Colon (tissue), 2 donors: ENCODE data around the gene PRKCZ.

Experiments used
- FAIRE-seq: peaks from 2 replicates; lab custom pipeline; 2012; peaks lifted over from hg19 to GRCh38; lab: Jason Lieb, UNC
- donor health status: control.
- donor health status: control.

The PRKCZ gene

DNA sequence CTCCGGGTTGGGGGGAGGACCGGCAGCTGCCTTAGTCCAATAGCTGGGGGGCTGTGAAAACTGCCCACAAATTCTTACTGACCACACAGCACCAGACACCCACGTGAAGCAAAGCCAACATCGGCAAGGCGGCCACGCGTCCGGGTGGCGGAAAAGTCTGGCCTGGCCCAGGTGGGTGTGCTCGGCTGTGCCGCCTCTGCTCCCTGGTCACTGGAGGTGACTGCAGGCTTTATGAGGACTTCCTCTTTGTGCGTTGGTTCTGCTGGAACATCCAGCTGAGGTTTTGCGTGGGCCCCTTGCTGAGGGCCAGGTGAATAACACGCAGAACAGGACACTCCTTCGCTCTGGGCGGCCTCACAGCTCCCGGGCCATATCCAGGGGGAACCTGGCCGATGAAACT, 108.9 kb downstream of the PRKCZ start:
- no peak for FAIRE-seq

DNA sequence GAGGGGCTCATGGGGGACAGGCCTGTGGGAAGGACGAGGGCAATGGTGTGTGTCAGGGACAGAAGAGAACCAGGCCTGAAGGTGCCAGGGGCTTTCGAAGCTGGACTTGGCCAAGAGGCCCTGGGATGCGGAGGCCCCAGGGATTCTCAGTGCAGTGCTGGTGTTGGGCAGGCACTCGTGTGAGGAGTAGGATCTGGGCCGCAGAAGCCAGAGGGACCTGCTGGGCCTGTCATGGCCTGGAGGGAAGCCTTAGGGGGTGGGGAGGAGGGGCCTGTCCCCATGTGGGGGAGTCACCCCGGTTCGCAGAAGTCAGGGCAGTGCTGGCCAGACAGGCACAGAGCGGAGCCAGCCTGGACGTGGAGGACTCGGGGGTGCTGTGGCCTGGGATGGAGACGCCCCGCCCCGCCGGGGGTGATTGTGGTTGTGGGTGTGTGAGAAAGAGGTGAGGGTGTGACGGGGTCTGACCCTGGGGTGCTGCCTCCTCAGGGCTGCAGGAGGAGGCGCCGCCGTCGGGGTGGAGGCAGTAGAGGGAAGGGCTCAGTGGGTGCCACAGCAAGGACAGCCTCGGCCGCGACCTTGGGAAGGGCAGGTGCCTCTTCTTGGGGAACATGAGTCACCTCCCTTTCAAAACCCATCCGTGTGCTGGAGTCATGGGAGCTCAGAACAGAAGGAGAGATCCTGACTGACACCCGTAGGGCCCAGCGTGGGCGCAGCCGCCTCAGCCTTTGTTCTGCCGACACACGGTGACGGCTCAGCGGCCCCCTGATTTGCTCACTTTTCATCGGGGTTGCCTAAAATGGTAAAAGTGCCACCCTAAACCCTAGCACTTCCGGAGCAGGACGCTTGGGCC, 110.5 kb downstream of the PRKCZ start:
- no peak for FAIRE-seq

DNA sequence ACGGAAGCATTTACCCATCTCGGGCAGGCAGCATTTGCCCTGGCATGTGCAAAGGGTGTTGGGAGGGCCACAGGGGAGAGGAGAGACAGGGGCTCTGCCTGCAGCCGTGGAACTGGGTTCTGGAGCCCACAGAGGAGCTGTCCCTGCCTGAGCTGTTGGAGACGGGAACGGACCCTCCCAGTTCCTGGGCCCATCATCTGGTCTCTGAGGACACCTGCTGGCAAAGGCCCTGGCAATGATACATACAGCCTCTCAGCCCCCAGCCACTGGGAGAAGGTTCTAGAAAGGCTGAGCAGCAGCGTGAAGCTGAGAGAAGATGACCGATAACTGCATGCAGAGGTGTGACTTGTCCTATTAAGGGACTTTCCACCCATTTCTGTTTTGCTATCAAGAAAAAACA, 113.0 kb downstream of the PRKCZ start:
- FAIRE-seq = no peak

DNA sequence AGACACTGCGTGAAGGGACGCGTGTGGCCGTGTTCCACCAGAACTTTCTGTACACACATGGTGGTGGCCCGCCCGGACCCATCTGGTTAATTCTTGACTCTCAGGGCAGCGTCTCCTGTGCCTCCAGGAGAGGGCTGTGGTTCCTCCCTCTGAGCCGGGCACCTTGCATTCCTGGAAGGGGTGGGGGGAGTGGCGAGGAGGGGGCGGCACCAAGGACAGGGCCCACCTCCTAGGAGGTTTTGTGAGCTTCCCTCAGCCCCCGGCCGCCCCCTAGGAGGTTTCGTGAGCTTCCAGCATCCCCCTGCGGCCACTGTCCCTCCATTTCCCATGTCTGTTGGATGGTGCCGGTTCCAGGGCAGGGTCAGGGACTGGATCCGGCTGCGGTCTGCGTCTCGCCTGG, 115.4 kb downstream of the PRKCZ start:
- no peak for FAIRE-seq

DNA sequence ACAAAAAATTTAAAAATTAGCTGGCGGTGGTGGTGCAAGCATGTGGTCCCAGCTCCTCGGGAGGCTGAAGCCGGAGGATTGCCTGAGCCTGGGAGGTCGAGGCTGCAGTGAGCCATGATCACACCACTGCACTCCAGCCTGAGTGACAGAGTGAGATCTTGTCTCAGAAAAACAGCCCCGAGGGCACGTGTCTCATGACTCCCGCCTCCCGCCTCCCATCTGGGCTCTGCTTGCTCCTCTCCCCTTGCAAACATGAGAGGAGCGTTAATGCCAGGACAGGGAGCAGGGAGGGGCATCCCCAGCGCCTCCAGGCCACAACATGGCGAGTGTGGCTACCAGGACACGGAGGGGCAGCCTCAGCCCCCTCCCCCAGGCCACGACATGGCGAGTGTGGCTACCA, 116.0 kb downstream of the PRKCZ start:
- FAIRE-seq = no peak

DNA sequence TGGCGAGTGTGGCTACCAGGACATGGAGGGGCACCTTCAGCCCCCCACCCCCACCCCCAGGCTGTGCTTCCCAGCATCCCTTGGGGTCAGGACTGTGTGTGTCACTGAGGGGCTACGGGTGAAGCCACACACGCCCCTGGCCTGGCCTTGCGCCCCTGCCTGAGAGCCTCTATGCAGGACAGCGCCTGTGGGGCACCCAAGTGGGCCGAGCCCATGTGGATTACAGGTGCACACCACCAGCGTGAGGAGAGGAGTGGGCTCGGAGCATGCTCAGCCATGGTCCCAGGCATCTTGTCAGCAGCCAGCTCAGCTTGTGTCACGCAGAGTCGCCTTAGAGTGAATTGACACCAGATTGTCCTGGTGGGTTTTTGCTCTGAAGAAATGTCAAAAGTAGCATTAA, 116.5 kb downstream of the PRKCZ start:
- no peak for FAIRE-seq

DNA sequence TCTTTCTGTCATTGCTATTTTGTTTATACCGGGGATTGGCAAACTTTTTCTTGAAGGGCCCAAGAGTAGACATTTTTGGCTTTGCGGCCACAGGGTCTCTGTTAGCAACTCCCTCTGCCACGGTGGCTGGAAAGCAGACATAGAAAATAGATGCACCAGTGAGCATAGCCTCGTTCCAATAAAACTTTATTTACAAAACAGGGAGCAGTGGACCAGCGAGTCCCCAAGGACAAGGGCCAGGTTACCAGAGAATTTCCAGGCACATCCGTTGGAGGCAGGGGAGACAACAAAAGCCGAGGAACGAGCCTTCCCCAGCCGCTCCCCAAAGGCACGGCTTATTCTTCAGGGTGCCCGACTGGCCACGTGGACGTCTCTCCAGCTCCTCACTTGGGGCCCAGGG, 117.9 kb downstream of the PRKCZ start:
- FAIRE-seq = no peak

DNA sequence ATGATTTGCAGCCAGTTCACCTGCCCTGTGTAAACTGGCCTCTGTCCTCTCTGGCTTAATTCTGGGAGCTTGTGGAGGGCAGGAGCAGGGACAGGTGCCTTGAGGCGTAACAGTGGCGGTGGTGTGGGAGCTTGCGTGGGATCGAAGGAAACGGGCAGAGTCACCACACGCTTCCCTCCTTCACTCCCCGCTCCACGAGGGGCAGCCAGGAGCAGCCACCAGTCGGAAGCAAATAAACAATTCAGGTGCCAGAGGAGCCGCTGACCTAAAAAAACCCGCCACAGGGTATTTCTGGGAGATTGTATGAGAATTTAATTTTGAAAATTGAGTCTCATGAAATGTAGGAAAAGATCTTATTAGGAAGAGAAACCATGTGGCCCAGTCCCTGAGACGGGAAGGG, 118.3 kb downstream of the PRKCZ start:
- no peak for FAIRE-seq

DNA sequence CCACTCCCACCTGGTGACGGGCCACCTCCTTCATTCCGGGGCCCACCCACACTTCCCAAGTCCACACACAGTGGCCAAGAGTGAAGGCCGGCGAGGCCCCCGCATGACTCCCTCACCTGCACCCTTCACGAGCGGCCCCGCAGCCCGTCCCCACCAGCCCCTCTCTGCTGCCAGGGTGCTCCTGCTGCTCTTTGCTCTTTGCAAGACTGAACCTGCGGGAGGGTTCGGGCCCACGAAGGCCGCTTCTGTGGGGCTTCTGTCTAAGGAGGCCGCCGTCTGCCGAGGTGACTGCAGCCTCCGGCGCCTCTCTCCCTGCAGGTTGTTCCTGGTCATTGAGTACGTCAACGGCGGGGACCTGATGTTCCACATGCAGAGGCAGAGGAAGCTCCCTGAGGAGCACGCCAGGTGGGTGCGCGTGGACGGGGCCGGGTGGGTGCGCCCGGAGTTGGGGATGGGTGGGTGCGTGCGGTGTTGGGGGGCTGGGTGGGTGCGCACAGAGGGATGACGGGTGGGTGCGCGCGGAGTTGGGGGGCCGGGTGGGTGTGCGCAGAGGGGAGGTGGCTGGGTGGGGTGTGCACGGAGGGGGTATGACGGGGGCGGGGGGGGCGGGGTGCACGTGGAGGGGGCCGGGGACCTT, 119.1 kb downstream of the PRKCZ start:
- no peak for FAIRE-seq

DNA sequence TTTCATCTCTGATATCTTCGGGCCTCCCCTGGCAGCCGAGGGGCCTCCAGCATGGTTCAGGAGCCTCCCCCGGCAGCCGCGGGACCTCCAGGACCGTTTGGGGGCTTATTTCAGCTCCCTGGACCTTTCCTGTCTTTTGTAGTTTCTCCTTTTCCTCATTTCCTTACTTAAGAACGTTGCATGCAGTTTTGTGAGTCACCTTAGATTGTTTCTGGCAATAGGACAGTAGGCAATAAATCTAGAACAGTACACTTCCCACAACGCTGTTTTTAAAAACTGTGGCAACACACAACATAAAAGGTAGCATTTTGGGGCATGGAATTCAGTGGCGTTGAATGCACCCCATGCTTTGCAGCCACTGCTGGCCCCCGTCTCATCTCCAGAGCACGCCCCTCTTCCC, 120.0 kb downstream of the PRKCZ start:
- FAIRE-seq = no peak

DNA sequence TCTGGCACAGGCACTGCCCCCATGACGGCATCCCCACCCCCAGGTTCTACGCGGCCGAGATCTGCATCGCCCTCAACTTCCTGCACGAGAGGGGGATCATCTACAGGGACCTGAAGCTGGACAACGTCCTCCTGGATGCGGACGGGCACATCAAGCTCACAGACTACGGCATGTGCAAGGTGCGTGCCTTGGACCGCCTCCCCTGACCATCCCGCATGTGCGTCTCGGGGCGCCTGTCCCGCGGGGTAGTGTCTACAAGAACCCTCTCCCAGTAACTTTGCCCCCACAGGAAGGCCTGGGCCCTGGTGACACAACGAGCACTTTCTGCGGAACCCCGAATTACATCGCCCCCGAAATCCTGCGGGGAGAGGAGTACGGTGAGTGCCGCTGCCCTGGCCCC, 121.8 kb downstream of the PRKCZ start:
- FAIRE-seq = no peak

DNA sequence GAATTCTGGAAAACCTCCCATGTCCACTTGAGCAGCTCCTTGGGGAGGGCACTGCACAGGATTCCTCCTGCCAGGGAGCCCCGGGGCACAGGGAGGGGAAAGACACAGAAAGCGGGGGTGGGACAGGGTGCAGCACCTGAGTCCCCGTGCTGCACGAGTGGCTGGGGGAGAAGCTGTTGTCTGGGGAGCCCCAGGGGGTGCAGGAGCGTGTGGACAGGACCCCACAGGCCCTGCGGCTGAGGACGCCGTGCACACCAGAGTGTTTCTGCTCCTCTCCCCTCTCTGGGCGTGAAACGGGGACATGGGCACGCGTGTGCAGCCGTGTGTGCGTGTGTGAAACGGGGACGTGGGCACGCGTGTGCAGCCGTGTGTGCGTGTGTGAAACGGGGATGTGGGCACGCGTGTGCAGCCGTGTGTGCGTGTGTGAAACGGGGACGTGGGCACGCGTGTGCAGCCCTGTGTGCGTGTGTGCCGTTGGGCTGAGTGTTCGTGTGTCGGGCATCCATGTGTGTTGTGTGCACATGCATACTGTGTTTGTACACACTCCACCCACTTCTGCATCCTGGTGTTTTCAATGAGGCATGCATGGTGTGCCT, 122.4 kb downstream of the PRKCZ start:
- no peak for FAIRE-seq

DNA sequence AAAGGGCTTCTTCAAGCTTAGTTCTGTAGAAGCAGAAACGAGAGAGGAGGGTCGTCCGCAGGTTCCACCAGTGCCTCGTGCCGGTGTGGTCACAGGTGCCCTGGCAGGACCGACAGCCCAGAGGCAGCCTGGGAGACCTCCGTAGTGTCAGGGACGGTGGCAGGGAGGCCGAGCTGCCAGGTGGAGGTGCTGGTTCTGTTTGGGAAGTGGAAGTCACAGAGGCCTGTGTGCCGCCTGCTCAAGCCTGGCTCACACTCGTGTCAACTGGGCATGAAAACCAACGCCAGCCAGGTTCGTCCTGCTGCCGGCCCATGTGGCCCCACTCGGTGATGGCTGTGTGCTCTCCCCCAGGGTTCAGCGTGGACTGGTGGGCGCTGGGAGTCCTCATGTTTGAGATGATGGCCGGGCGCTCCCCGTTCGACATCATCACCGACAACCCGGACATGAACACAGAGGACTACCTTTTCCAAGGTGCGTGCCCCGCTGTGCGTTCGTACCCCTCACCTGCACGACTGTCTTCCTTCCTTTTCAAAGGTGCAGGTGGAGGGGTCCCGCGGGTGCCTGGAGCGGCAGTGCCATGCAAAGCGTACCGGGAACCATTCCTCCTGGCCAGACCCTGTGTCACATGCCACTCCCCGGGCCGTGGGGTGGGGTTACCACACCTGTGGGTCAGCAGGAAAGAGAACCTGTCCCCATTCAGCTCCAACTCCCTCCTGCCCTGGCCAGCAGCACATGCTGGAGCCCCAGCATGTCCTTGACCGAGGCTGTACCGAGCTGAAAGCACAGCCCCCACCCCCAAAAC, 123.5 kb downstream of the PRKCZ start:
- FAIRE-seq = no peak

DNA sequence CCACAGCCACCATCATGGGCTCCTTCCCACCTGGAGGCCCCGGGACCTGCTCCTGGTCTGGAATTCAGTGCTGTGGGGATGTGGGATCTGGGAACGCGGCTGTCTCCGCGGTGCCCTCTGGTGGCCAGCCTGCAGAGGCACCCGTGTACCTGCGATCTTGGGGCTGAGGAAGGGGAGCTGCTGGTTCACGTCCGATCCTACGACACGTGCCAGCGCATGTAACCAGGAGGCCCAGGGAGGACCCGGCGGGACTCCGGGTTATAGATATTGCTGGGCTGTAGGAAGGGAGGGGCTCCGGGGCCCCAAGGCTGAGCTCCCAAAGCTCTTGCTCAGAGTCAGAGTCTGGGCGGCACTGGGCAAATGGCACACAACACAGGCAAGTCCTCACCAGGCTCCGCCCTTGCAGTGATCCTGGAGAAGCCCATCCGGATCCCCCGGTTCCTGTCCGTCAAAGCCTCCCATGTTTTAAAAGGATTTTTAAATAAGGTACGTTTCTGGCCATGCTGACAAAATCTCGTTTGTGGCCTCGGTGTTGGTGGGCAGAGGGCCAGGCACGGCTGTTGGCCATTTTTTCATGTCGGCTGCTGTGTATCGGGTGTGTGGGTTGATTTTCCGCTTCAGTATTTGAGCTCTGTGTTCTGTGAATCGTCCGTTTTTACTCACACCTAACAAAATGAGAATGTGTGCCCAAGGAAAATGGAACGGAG, 124.3 kb downstream of the PRKCZ start:
- FAIRE-seq = no peak

DNA sequence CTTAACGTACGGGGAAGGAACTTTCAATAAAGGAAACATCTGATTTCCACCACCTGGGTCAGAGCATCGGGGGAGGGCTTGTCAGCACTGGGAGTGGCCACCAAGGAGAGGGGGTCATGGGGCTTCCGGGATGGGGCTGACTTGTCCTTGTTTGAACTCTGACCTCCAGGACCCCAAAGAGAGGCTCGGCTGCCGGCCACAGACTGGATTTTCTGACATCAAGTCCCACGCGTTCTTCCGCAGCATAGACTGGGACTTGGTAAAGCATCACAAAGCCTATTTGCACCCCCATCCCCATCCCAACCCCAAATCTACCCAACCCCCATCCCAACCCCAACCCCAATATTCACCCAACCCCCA, 124.8 kb downstream of the PRKCZ start:
- no peak for FAIRE-seq

DNA sequence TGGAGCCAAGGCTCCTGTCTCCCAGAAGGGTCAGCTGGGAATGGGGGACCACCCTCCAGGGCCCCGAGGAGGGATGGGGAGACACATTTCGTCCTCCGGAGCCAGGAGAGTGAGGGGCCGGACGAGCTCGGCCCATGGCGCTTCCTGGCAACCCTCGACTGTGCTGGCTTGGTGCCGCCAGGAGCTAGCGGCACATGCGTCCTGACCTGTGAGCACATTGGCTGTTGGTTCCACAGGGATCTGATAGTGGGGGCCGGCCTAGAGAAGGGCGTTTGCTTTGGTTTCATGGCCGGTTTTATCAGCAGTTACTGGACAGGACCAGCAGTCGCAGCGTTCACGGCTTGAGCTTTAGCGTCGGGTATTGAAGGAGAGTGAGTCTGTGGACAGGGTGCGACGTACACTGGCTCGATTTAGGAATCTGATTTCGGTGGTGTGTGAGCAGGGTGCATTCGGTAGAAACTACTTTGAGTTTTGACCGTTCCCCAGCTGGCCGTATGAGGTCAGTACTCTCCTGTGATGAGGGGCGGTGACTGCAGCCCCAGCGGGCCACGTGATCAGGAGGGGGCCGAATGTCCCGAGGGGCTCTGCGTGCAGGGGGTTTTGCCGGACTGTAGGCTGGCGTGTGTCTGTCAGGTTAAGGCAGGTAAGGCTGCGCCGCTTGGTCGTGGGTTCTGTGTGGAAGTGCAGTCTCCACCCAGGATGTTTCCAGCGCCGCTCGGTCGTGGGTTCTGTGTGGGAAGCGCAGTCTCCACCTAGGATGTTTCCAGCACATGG, 125.7 kb downstream of the PRKCZ start:
- no peak for FAIRE-seq

DNA sequence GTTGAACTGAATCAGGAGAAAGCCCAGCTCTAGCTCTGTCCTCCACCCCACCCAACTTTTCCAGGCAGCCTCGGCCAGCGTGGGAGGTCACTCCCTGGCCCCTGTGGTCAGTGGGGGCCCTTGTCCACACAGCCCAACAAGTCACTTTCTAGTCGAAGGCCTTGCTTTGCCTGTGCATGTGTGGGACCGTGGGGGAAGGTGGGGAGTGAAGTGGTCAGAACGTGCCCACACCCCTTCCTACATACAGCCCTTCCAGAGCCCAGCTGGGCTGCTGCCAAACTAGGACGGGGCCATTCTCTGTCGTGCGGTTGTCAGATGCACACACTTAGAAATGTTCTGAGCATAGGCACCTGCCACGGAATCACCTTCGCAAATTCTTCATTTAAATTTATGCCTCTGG, 126.4 kb downstream of the PRKCZ start:
- no peak for FAIRE-seq

DNA sequence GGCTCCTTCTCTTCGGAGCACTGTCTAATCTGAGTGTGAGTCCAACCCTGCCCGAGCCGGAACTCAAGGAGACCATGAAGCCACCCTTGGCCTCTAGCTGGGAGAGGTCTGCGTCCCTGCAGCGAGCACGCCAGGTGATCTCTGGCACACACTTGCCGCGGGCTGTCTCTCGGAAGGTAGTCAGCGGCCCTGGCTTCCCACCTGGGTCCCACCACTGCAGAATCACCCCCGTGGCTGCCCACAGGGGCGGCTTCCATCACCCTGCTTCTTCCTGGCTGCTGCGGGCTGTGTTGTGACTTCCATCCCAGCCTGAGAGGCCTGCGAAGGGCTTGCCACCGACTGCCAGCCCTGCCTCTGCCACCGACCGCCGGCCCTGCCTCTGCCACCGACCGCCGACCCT, 127.3 kb downstream of the PRKCZ start:
- FAIRE-seq = no peak

DNA sequence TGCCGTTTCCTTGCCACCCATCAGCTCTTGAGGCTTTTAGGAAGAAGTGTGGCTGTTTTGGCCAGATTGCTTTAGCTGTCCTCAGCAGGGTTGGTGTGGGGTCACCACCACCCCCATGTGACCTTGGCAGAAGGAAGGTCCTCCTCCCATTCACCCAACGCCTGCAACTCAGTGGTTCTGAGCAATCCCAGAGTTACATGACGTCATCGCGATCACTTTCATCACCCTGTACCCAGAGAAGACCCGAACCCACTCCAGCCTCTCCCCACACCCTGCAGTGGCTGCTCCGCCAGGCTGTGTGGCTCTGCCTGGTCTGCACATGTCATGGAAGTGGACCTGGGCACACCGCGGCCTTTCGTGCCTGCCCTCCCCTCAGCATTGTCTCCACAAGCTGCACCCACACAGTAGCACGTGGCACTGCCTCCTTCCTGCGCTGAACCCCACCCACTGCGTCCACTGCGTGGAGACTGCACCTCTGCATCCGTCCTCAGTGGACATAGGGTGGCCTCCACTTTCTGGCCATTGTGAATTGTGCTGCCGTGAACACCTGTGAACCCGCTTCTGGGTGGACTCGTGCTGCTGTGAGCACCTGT, 127.8 kb downstream of the PRKCZ start:
- no peak for FAIRE-seq

DNA sequence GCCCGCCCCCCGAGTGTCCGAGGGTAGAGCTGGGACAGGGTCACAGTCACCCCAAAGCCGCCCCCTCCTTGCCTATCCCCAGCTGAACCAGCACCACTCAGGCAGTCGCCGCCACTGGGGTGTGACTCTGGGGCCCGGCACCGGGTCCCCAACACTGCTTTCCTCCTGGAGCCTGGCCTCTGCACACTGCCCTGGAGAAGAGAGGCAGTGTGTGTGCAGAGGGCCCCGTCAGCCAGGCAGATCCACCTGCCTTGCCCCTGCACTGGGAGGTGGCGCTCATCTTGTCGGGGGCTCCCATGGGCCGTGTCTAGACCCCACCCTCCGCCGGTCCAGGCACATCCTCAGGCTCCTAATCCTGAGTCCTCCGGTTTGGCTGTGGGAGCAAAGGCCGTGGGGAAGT, 128.7 kb downstream of the PRKCZ start:
- no peak for FAIRE-seq
